Colonic mucosa (tissue), 4 donors: ENCODE measurements around the gene ARL2. TPM values are rescaled to one million over a fixed set of nuclear protein-coding genes. Genes with fewer than 3 reads are reported as not detected.
A peak's percentile ranks its signal among the peaks of the same experiment; 100 is the strongest.

ENCODE experiments used
- DNase-seq: peaks from one replicate; pipeline ENCODE4 v3.0.0-alpha.2; 2020
- H3K27ac ChIP-seq: fragments of 200-600 bp; one replicate; pipeline ENCODE4 v1.8.0; 2021
- H3K27me3 ChIP-seq: fragments of 200-600 bp; one replicate; pipeline ENCODE4 v1.8.0; 2021
- H3K36me3 ChIP-seq: fragments of 200-600 bp; one replicate; pipeline ENCODE4 v1.8.0; 2021
- H3K4me1 ChIP-seq: fragments of 200-600 bp; one replicate; pipeline ENCODE4 v1.8.0; 2021; ENCODE audit warnings: mild to moderate bottlenecking
- H3K4me3 ChIP-seq: fragments of 200-600 bp; one replicate; pipeline ENCODE4 v1.8.0; 2021
- H3K9ac ChIP-seq, 2 donors: one replicate each; pipeline ENCODE4 v1.7.0; 2013; ENCODE audit warnings: control low read depth in 2 of 2, low read depth in 2 of 2, low read length in 2 of 2
- H3K9me3 ChIP-seq: fragments of 200-600 bp; one replicate; pipeline ENCODE4 v1.8.0; 2021
- CTCF ChIP-seq: fragments of 200-600 bp; IDR thresholded peaks from one replicate; pipeline ENCODE4 v1.8.0; 2022; ENCODE audit warnings: antibody characterized with exemption, mild to moderate bottlenecking
- intact Hi-C: fragments of 100-400 bp; cut with DNase I; formaldehyde crosslinking; loops from one replicate; pipeline ENCODE4 v1.14.1; 2022
- total RNA-seq, 2 donors: library from RNA; stranded (reverse); fragmentation: NEBNext Ultra II Directional in 1 of 2; extraction: Animal tissue kit (Norgen Biotek cat#: 25700) in 1 of 2; gene quantifications; one replicate each; pipeline ENCODE4 v1.2.1, GENCODE V29; 2021
- donor health status: healthy.
- donor health status: DM: no; HTN: no; CAD: no.
- donor health status: DM: no; HTN: no; CAD: no.

The ARL2 gene
- total RNA-seq, 2 donors from 2014 or later = 81.9 to 102 TPM

GRCh38 chr11:65047581-65048422 lies 33.8 kb downstream of the ARL2 start:
- no peaks in the 10 kb centered on the region for H3K27me3 ChIP-seq
- H3K36me3 ChIP-seq = no peaks in the 10 kb centered on the region
- peak overlapping the region; percentile 34 to 40 for H3K9ac ChIP-seq
- no peak for TF ChIP-seq CTCF
- no peaks in the 10 kb centered on the region for H3K4me1 ChIP-seq
- DNase-seq = peak; percentile 40
- no peaks in the 10 kb centered on the region for H3K9me3 ChIP-seq
- H3K27ac ChIP-seq = no peak overlapping the region
- intact Hi-C loops = no loop called here
- peak overlapping the region; percentile 34 for H3K4me3 ChIP-seq

- H3K9ac ChIP-seq = no peak overlapping the region
- H3K9me3 ChIP-seq = no peaks in the 10 kb centered on the region
- intact Hi-C loops = no loop called here
- TF ChIP-seq CTCF = no peak
- no peak overlapping the region for H3K27ac ChIP-seq
- H3K4me3 ChIP-seq = no peak overlapping the region
- H3K4me1 ChIP-seq = no peaks in the 10 kb centered on the region
- H3K27me3 ChIP-seq = no peaks in the 10 kb centered on the region
- no peak for DNase-seq
- no peaks in the 10 kb centered on the region for H3K36me3 ChIP-seq
These were observed 37.5 kb downstream of the ARL2 start for GRCh38 chr11:65051398-65051858.

- intact Hi-C loops = no loop called here
- Histone ChIP-seq H3K27ac (no peak overlapping the region), H3K4me1 (no peaks in the 10 kb centered on the region), H3K9ac (no peak overlapping the region), H3K36me3 (no peaks in the 10 kb centered on the region), H3K9me3 (no peaks in the 10 kb centered on the region), H3K27me3 (no peaks in the 10 kb centered on the region), H3K4me3 (no peak overlapping the region)
- DNase-seq = no peak
- no peak for TF ChIP-seq CTCF
These were observed 40.0 kb downstream of the ARL2 start for GRCh38 chr11:65053827-65054508.

- Histone ChIP-seq H3K4me3 (no peak overlapping the region), H3K27me3 (no peaks in the 10 kb centered on the region), H3K9me3 (no peaks in the 10 kb centered on the region), H3K27ac (no peak overlapping the region), H3K36me3 (no peaks in the 10 kb centered on the region), H3K9ac (no peak overlapping the region), H3K4me1 (no peaks in the 10 kb centered on the region)
- intact Hi-C loops = no loop called here
- TF ChIP-seq CTCF = no peak
- DNase-seq = no peak
These were observed 41.6 kb downstream of the ARL2 start for GRCh38 chr11:65055538-65055937.

- H3K9me3 ChIP-seq = no peaks in the 10 kb centered on the region
- H3K4me1 ChIP-seq = no peaks in the 10 kb centered on the region
- H3K27ac ChIP-seq = no peak overlapping the region
- DNase-seq = no peak
- no peak overlapping the region for H3K9ac ChIP-seq
- no peaks in the 10 kb centered on the region for H3K36me3 ChIP-seq
- intact Hi-C loops = no loop called here
- TF ChIP-seq CTCF = no peak
- no peak overlapping the region for H3K4me3 ChIP-seq
- no peaks in the 10 kb centered on the region for H3K27me3 ChIP-seq
These were observed 43.0 kb downstream of the ARL2 start for GRCh38 chr11:65056999-65057398.
